Adrenal gland (tissue), 12 donors: ENCODE results near the gene FBXW8. TPM values are rescaled to one million over a fixed set of nuclear protein-coding genes. Genes with fewer than 3 reads are reported as not detected.

Experiments
- DNase-seq, 7 donors: peaks; one replicate each; pipeline ENCODE4 v3.0.0-alpha.2; 2019 to 2020
- H3K27ac ChIP-seq, 5 donors: fragments of 200-600 bp; sonication (generic) in 4 of 5; 1 replicate in 3 of 5; 2 replicates in 2 of 5; pipeline versions ENCODE4 v1.5.1 to v1.8.0; 2016 to 2020; ENCODE audit warnings: mild to moderate bottlenecking in 1 of 5
- H3K27me3 ChIP-seq: fragments of 200-600 bp; 2 replicates; pipeline ENCODE4 v1.8.0; 2021
- H3K36me3 ChIP-seq, 2 donors: fragments of 200-600 bp; replicated peaks in 1 of 2; 1 replicate in 1 of 2; 2 replicates in 1 of 2; pipeline versions ENCODE4 v1.5.1 to v1.8.0; 2018 to 2022
- H3K4me1 ChIP-seq, 2 donors: fragments of 200-600 bp; replicated peaks in 1 of 2; 1 replicate in 1 of 2; 2 replicates in 1 of 2; pipeline versions ENCODE4 v1.5.1 to v1.8.0; 2018 to 2021
- H3K4me3 ChIP-seq, 4 donors: fragments of 200-600 bp; sonication (generic) in 3 of 4; one replicate each; pipeline ENCODE4 v1.5.1; 2016 to 2018
- H3K9me3 ChIP-seq, 3 donors: fragments of 200-600 bp; sonication (generic) in 1 of 3; replicated peaks in 1 of 3; 1 replicate in 2 of 3; 2 replicates in 1 of 3; pipeline versions ENCODE4 v1.5.1 to v1.8.0; 2016 to 2021
- CTCF ChIP-seq, 6 experiments: fragments of 450-650 bp in 4 of 6; fragments of 200-600 bp in 2 of 6; sonication (generic) in 1 of 6; IDR thresholded peaks; 1 replicate in 5 of 6; 2 replicates in 1 of 6; pipeline versions ENCODE4 v1.5.1 to v1.8.0; 2016 to 2021; ENCODE audit warnings: antibody characterized with exemption in 6 of 6, mild to moderate bottlenecking in 2 of 6, moderate library complexity in 1 of 6
- POLR2A ChIP-seq, 2 donors: fragments of 450-650 bp; IDR thresholded peaks; one replicate each; pipeline ENCODE4 v1.6.1; 2017; ENCODE audit warnings: antibody characterized with exemption in 2 of 2, mild to moderate bottlenecking in 2 of 2, moderate library complexity in 1 of 2
- WGBS, 4 donors: extraction: QIAGEN DNeasy Blood & Tissue Kit in 2 of 4; methylation state at CpG; one replicate each; pipeline versions ENCODE4 v1.1.5 to v1.1.7; 2013 to 2017; 5-methylcytosine and 5-hydroxymethylcytosine counted together
- intact Hi-C, 2 donors: fragments of 100-400 bp; cut with DNase I; formaldehyde crosslinking; loops; one replicate each; pipeline versions ENCODE4 v1.14.1 to v1.15.0; 2022 to 2023
- polyA plus RNA-seq, 3 donors: library from polyadenylated mRNA; stranded (reverse); fragments of 200-250 nt in 2 of 3; fragments of 350-450 nt in 1 of 3; fragmentation: Illumina TruSeq in 1 of 3; extraction: RNeasy Lipid Tissue Mini Kit (QIAGEN cat#74804) in 1 of 3; gene quantifications; one replicate each; pipeline ENCODE4 v1.2.3, GENCODE V29; 2013 to 2014
- total RNA-seq, 9 donors: library from RNA; depleted of rRNA in 4 of 9; stranded (reverse); fragments of >200 nt in 4 of 9; fragments of 120-200 nt in 1 of 9; fragmentation: NEBNext Ultra II Directional in 1 of 9; extraction: Animal tissue kit (Norgen Biotek cat#: 25700) in 1 of 9; gene quantifications; one replicate each; pipeline versions ENCODE4 v1.1.0 to v1.2.4, GENCODE V29; 2013 to 2023
- donor health status: healthy with polysubstance abuse.
- donor health status: Bipolar disorder and iron deficiency.
- donor health status: DM: yes; HTN: yes; CAD: no.
- donor health status: DM: no; HTN: no; CAD: no.
- donor health status: DM: no; HTN: no; CAD: no.
- donor health status: DM: yes; HTN: yes; CAD: no.

The FBXW8 gene
- total and polyA plus RNA-seq, 12 donors: 2.9 to 19.1 (median 14.3) TPM

GRCh38 chr12:116887897-116888296 lies 22.9 kb upstream of the FBXW8 start:
- no peak for DNase-seq

GRCh38 chr12:116890330-116890729 lies 20.4 kb upstream of the FBXW8 start:
- no peaks in the 10 kb centered on the region for H3K9me3 ChIP-seq
- no peaks in the 10 kb centered on the region for H3K4me1 ChIP-seq
- WGBS, 4 donors: 90 to 100% (median 94%) methylated on average over 2 of the region's 2 CpGs
- intact Hi-C loops: no loop called here
- TF ChIP-seq CTCF (IDR thresholded peaks at IDR 0.05) (no peak), POLR2A (IDR thresholded peaks at IDR 0.05) (no peak)
- no peaks in the 10 kb centered on the region for H3K27me3 ChIP-seq
- DNase-seq: no peak
- no peak overlapping the region for H3K27ac ChIP-seq
- H3K4me3 ChIP-seq: no peak overlapping the region
- no peaks in the 10 kb centered on the region for H3K36me3 ChIP-seq

More at GRCh38 chr12:116887897-116888296, 22.9 kb upstream of the FBXW8 start:
- Histone ChIP-seq H3K27ac (no peak overlapping the region), H3K27me3 (peaks cover 11% of the 10 kb centered on the region), H3K4me3 (no peak overlapping the region), H3K9me3 (no peaks in the 10 kb centered on the region), H3K36me3 (no peaks in the 10 kb centered on the region), H3K4me1 (no peaks in the 10 kb centered on the region)
- intact Hi-C loops: no loop called here
- TF ChIP-seq POLR2A (IDR thresholded peaks at IDR 0.05) (no peak), CTCF (IDR thresholded peaks at IDR 0.05) (no peak)
- 73 to 87% (median 78%) methylated on average over 6 of the region's 6 CpGs for WGBS, 4 donors

GRCh38 chr12:116891019-116891418 lies 19.7 kb upstream of the FBXW8 start:
- Histone ChIP-seq H3K27ac (no peak overlapping the region), H3K27me3 (no peaks in the 10 kb centered on the region), H3K9me3 (no peaks in the 10 kb centered on the region), H3K36me3 (no peaks in the 10 kb centered on the region), H3K4me3 (no peak overlapping the region), H3K4me1 (no peaks in the 10 kb centered on the region)
- 83 to 91% (median 87%) methylated on average over 3 of the region's 3 CpGs for WGBS, 4 donors
- DNase-seq: no peak
- TF ChIP-seq POLR2A (IDR thresholded peaks at IDR 0.05) (no peak), CTCF (IDR thresholded peaks at IDR 0.05) (no peak)
- intact Hi-C loops: no loop called here

DNA sequence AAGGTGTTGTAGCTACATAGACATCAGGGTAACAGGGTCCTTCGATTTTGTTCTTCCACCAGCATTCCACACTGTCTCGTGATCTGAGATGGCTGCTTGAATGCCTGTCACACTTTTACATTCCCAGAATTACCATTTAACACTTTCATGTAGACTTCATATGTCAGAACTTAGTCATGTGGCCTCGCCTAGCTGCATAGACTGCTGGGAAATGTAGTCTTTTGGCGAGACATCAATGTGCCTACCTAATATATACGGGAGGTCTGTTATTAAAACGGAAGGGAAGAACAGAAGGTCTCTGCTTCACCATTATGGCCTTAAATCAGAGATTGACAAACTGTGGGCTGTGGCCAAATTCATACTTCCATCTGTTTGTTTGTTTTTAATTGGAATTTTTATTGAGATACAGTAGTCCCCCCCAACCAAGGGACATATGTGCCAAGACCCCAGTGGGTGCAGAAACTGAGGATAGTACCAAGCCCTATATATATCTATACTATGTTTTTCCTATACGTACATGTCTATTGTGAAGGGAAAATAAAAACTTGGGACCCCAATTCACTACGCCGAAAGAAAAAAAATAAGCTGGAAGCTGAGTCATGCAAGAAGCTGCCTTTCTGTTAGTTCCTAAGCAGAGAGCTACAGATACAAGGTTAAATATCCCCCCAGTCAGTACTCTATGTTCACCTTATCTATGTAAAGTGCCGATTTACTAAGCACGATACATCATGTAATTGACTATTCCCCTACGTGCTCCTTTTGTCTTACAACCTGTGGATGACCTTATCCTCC lies 18.2 kb upstream of the FBXW8 start:
- intact Hi-C loops: no loop called here
- TF ChIP-seq CTCF (IDR thresholded peaks at IDR 0.05) (no peak), POLR2A (IDR thresholded peaks at IDR 0.05) (no peak)
- Histone ChIP-seq H3K27ac (no peak overlapping the region), H3K4me3 (no peak overlapping the region), H3K4me1 (no peaks in the 10 kb centered on the region), H3K9me3 (no peaks in the 10 kb centered on the region), H3K27me3 (no peaks in the 10 kb centered on the region), H3K36me3 (no peaks in the 10 kb centered on the region)
- 63 to 73% (median 65%) methylated on average over 12 of the region's 12 CpGs for WGBS, 4 donors
- DNase-seq: no peak
